Measurements from ENCODE around the gene ZBTB16. TPM values are rescaled to one million over a fixed set of nuclear protein-coding genes. Genes with fewer than 3 reads are reported as not detected.

The ZBTB16 gene
- polyA plus RNA-seq, 1 donor (not counting 4 experiments of a cell fraction or from before 2014, with no cell fraction given), result 0.18 TPM

DNA sequence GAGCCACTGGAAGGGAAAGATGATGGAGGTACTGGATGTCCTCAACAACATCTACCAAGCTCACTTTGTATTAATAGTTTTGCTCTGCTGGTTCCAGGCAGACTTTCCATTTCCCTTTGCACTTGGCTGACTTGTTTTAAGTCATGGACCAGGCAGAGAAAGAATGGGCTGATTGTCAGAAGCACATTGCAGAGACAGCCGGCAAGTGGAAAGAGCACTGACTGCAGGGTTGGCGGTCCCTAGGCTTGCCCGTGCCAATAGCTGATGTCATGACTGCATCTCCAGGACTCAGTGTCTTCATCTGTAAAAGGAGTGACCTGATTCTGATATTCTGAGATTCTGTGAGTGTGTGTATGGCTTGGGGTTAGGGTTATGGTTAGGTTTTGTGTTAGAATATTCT is 215.8 kb downstream of the ZBTB16 start:
- dilution Hi-C loops (cut with MboI; ENCODE audit: extremely low pct_ligation_motif_present, low sequenced_read_pairs), result no loop called here
- Histone ChIP-seq H3K4me3 (ENCODE audit: control insufficient read depth in 2 of 3, extremely low read depth in 1 of 3, insufficient read depth in 2 of 3, low read depth in 1 of 3, low read length in 3 of 3) (no peak overlapping the region), H3K4me1 (ENCODE audit: control insufficient read depth, extremely low read depth, insufficient read depth, low read length) (no peaks in the 10 kb centered on the region), H3K9me1 (ENCODE audit: control insufficient read depth, extremely low read depth, insufficient read depth, low read length) (no peaks in the 10 kb centered on the region), H4K20me1 (ENCODE audit: control insufficient read depth, extremely low read depth, insufficient read depth, low read length) (no peaks in the 10 kb centered on the region), H3K9me3 (ENCODE audit: control insufficient read depth, low read depth, low read length) (no peaks in the 10 kb centered on the region), H3K79me2 (ENCODE audit: control insufficient read depth, insufficient read depth, low read length) (no peaks in the 10 kb centered on the region), H3K27ac (ENCODE audit: control insufficient read depth, insufficient read depth, low read length) (no peak overlapping the region), H3K4me2 (ENCODE audit: control insufficient read depth, extremely low read depth, insufficient read depth, low read depth, low read length) (no peak overlapping the region), H2AFZ (ENCODE audit: control insufficient read depth, low read length) (no peak overlapping the region), H3K9ac (ENCODE audit: control insufficient read depth, extremely low read depth, insufficient read depth, low read length) (no peak overlapping the region), H3K36me3 (ENCODE audit: control insufficient read depth in 2 of 2, extremely low read depth in 1 of 2, insufficient read depth in 2 of 2, low read length in 2 of 2) (no peaks in the 10 kb centered on the region), H3K27me3 (ENCODE audit: control insufficient read depth, extremely low read depth, insufficient read depth, low read length) (no peaks in the 10 kb centered on the region)
- no peak for DNase-seq (ENCODE audit: low read depth, low spot score)
- no peak for FAIRE-seq
- TF ChIP-seq, protein P1, sequence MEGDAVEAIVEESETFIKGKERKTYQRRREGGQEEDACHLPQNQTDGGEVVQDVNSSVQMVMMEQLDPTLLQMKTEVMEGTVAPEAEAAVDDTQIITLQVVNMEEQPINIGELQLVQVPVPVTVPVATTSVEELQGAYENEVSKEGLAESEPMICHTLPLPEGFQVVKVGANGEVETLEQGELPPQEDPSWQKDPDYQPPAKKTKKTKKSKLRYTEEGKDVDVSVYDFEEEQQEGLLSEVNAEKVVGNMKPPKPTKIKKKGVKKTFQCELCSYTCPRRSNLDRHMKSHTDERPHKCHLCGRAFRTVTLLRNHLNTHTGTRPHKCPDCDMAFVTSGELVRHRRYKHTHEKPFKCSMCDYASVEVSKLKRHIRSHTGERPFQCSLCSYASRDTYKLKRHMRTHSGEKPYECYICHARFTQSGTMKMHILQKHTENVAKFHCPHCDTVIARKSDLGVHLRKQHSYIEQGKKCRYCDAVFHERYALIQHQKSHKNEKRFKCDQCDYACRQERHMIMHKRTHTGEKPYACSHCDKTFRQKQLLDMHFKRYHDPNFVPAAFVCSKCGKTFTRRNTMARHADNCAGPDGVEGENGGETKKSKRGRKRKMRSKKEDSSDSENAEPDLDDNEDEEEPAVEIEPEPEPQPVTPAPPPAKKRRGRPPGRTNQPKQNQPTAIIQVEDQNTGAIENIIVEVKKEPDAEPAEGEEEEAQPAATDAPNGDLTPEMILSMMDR (optimal IDR thresholded peaks at IDR 0.05 in 1 of 3, IDR thresholded peaks at IDR 0.05 in 1 of 3, conservative IDR thresholded peaks at IDR 0.05 in 1 of 3; ENCODE audit: extremely low read depth in 1 of 3, insufficient read depth in 2 of 3, low read length in 3 of 3), result no peak
- TF ChIP-seq EZH2 (IDR thresholded peaks at IDR 0.05; ENCODE audit: low read length), result no peak

DNA sequence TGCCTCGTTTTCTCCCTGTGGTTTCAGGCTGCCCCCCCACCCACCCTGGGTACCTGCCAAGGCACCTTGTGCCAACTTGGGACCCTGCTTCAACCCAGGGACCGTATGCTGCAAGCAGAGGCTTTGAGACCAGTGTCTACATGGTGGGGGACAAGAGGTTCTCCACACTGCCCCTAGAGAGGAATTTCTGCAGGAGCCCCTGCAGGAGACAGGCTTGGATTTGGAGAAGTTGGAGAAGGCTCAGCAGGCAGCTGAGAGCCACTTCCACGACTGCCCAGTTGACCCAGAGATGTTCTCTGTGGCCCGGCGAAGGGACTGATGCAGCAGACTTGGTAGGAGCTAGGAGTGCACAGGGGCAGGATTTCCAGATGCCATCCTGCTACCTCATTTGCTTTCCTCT is 216.6 kb downstream of the ZBTB16 start:
- FAIRE-seq, result no peak

More for the DNA sequence above, 216.6 kb downstream of the ZBTB16 start:
- Histone ChIP-seq H3K27me3 (ENCODE audit: control insufficient read depth, extremely low read depth, insufficient read depth, low read length) (no peaks in the 10 kb centered on the region), H2AFZ (ENCODE audit: control insufficient read depth, low read length) (no peak overlapping the region), H3K36me3 (ENCODE audit: control insufficient read depth in 2 of 2, extremely low read depth in 1 of 2, insufficient read depth in 2 of 2, low read length in 2 of 2) (no peaks in the 10 kb centered on the region), H3K79me2 (ENCODE audit: control insufficient read depth, insufficient read depth, low read length) (no peaks in the 10 kb centered on the region), H3K27ac (ENCODE audit: control insufficient read depth, insufficient read depth, low read length) (no peak overlapping the region), H3K9ac (ENCODE audit: control insufficient read depth, extremely low read depth, insufficient read depth, low read length) (no peak overlapping the region), H3K4me2 (ENCODE audit: control insufficient read depth, extremely low read depth, insufficient read depth, low read depth, low read length) (no peak overlapping the region), H3K9me1 (ENCODE audit: control insufficient read depth, extremely low read depth, insufficient read depth, low read length) (no peaks in the 10 kb centered on the region), H3K4me3 (ENCODE audit: control insufficient read depth in 2 of 3, extremely low read depth in 1 of 3, insufficient read depth in 2 of 3, low read depth in 1 of 3, low read length in 3 of 3) (no peak overlapping the region), H3K4me1 (ENCODE audit: control insufficient read depth, extremely low read depth, insufficient read depth, low read length) (no peaks in the 10 kb centered on the region), H4K20me1 (ENCODE audit: control insufficient read depth, extremely low read depth, insufficient read depth, low read length) (no peaks in the 10 kb centered on the region), H3K9me3 (ENCODE audit: control insufficient read depth, low read depth, low read length) (no peaks in the 10 kb centered on the region)
- no peak for DNase-seq (ENCODE audit: low read depth, low spot score)
- TF ChIP-seq, protein P1 (optimal IDR thresholded peaks at IDR 0.05 in 1 of 3, IDR thresholded peaks at IDR 0.05 in 1 of 3, conservative IDR thresholded peaks at IDR 0.05 in 1 of 3; ENCODE audit: extremely low read depth in 1 of 3, insufficient read depth in 2 of 3, low read length in 3 of 3), result no peak
- no peak for TF ChIP-seq EZH2 (IDR thresholded peaks at IDR 0.05; ENCODE audit: low read length)
- dilution Hi-C loops (cut with MboI; ENCODE audit: extremely low pct_ligation_motif_present, low sequenced_read_pairs), result no loop called here
